Measurements from ENCODE around the gene PRXL2B.

PRXL2B gene

GRCh38 chr1:2541619-2542245, 44.8 kb upstream of the PRXL2B start:
- peak; percentile 46 for DNase-seq (ENCODE audit: low read depth)
- no peak for TF ChIP-seq CTCF (IDR thresholded peaks at IDR 0.05; ENCODE audit: insufficient read depth, low read depth, low read length, missing control alignments)
- H3K4me3 ChIP-seq (ENCODE audit: low read depth, low read length) = no peak overlapping the region

GRCh38 chr1:2542246-2542915, 44.2 kb upstream of the PRXL2B start:
- DNase-seq (ENCODE audit: low read depth) = no peak
- no peak for TF ChIP-seq CTCF (IDR thresholded peaks at IDR 0.05; ENCODE audit: insufficient read depth, low read depth, low read length, missing control alignments)
- no peak overlapping the region for H3K4me3 ChIP-seq (ENCODE audit: low read depth, low read length)

- H3K4me3 ChIP-seq (ENCODE audit: low read depth, low read length) = no peak overlapping the region
- TF ChIP-seq CTCF (IDR thresholded peaks at IDR 0.05; ENCODE audit: insufficient read depth, low read depth, low read length, missing control alignments) = no peak
- DNase-seq (ENCODE audit: low read depth) = peak; percentile 18
These were observed 43.0 kb upstream of the PRXL2B start for GRCh38 chr1:2543543-2544092.

GRCh38 chr1:2544093-2544874, 42.3 kb upstream of the PRXL2B start:
- TF ChIP-seq CTCF (IDR thresholded peaks at IDR 0.05; ENCODE audit: insufficient read depth, low read depth, low read length, missing control alignments) = no peak

GRCh38 chr1:2544875-2545640, 41.5 kb upstream of the PRXL2B start:
- H3K4me3 ChIP-seq (ENCODE audit: low read depth, low read length) = no peak overlapping the region
- peak; percentile 26 for DNase-seq (ENCODE audit: low read depth)
- TF ChIP-seq CTCF (IDR thresholded peaks at IDR 0.05; ENCODE audit: insufficient read depth, low read depth, low read length, missing control alignments) = no peak

More at GRCh38 chr1:2544093-2544874, 42.3 kb upstream of the PRXL2B start:
- H3K4me3 ChIP-seq (ENCODE audit: low read depth, low read length) = no peak overlapping the region
- no peak for DNase-seq (ENCODE audit: low read depth)

- TF ChIP-seq CTCF (IDR thresholded peaks at IDR 0.05; ENCODE audit: insufficient read depth, low read depth, low read length, missing control alignments) = no peak
- peak; percentile 95 for DNase-seq (ENCODE audit: low read depth)
- peak overlapping the region; percentile 81 for H3K4me3 ChIP-seq (ENCODE audit: low read depth, low read length)
These were observed 40.6 kb upstream of the PRXL2B start for GRCh38 chr1:2545754-2546514.
